Measurements from ENCODE around the gene KCNH2.

KCNH2 gene

GRCh38 chr7:150928541-150928940 is 49.6 kb downstream of the KCNH2 start:
- no peak for DNase-seq (ENCODE audit: insufficient read length, low spot score)
- TF ChIP-seq POLR2AphosphoS5 (IDR thresholded peaks at IDR 0.05; ENCODE audit: low read depth, low read length) (no peak), PAX5 (IDR thresholded peaks at IDR 0.05; ENCODE audit: insufficient read depth, low read length, severe bottlenecking) (no peak)
- FAIRE-seq: no peak

DNA sequence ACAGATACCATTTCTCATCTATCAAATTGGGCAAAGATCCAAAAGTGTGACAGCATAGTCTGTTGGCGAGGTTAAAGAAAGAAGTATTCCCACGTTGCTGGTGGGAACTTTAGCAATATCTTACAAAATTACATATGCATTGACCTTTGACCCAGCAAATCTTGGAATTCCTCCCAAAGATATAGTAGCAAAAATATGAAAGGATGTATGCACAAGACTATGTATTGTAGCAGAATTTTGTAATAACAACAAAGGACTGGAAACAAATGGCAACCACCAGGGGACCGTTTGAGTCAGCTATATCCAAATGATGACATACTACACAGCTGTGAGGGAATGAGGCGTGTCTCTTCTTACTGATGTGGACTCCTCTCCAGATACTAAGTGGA is 50.2 kb downstream of the KCNH2 start:
- no peak for DNase-seq (ENCODE audit: insufficient read length, low spot score)
- no peak for FAIRE-seq
- TF ChIP-seq TAF1 (IDR thresholded peaks at IDR 0.05; ENCODE audit: low read depth, low read length) (no peak), SPI1 (IDR thresholded peaks at IDR 0.05; ENCODE audit: low read depth, low read length) (no peak), POLR2A (IDR thresholded peaks at IDR 0.05; ENCODE audit: low read depth, low read length) (no peak), PAX5 (IDR thresholded peaks at IDR 0.05; ENCODE audit: insufficient read depth, low read length, severe bottlenecking) (no peak), POU2F2 (IDR thresholded peaks at IDR 0.05; ENCODE audit: low read depth, low read length) (no peak), POLR2AphosphoS5 (IDR thresholded peaks at IDR 0.05; ENCODE audit: low read depth, low read length) (no peak)

- DNase-seq (ENCODE audit: insufficient read length, low spot score): no peak
- FAIRE-seq: no peak
- no peak for TF ChIP-seq PAX5 (IDR thresholded peaks at IDR 0.05; ENCODE audit: insufficient read depth, low read length, severe bottlenecking)
- no peak for TF ChIP-seq TAF1 (IDR thresholded peaks at IDR 0.05; ENCODE audit: low read depth, low read length)
- TF ChIP-seq POU2F2 (IDR thresholded peaks at IDR 0.05; ENCODE audit: low read depth, low read length): no peak
- TF ChIP-seq POLR2AphosphoS5 (IDR thresholded peaks at IDR 0.05; ENCODE audit: low read depth, low read length): no peak
- TF ChIP-seq SPI1 (IDR thresholded peaks at IDR 0.05; ENCODE audit: low read depth, low read length): no peak
- TF ChIP-seq POLR2A (IDR thresholded peaks at IDR 0.05; ENCODE audit: low read depth, low read length): no peak
Observed at GRCh38 chr7:150927157-150927955, 50.8 kb downstream of the KCNH2 start.

DNA sequence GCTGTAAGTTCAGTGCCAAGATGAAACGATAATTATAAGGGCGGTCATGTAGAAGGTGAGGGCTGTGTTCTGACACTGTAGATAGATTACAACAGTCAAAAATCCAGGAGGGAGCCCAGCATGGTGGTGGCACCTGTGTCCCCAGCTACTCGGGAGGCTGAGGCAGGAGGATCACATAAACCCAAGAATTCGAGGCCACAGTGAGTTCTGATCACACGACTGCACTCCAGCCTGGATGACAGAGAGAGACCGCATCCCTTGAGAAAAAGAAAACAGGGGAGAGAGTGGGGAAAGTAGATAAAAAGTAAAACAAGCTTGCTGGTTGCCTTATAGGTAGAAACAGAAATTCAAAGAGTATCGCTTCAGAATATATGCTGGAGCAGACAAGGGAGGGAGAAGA is 52.1 kb downstream of the KCNH2 start:
- no peak for DNase-seq (ENCODE audit: insufficient read length, low spot score)
- no peak for TF ChIP-seq POLR2AphosphoS5 (IDR thresholded peaks at IDR 0.05; ENCODE audit: low read depth, low read length)
- TF ChIP-seq PAX5 (IDR thresholded peaks at IDR 0.05; ENCODE audit: insufficient read depth, low read length, severe bottlenecking): no peak
- no peak for TF ChIP-seq POLR2A (IDR thresholded peaks at IDR 0.05; ENCODE audit: low read depth, low read length)
- no peak for FAIRE-seq

DNA sequence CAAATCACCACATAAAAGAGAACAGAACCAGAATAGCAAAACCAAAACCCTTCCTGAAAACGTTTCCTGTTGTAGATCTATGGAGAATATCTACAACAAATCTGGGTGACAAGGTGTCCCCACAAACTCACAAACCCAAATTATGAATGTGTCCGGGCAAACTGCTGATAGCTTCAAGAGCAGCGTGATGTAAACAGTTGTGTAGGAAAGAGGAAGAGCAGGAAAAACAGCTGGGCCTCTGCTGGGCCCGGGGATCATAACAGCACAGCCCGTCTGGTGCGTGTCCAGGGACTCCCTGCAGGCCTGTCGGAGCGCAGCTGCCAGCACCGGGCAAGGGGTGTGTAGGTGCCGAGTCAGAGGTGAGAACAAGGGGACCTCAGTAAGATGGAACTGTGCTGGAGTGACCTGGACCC is 53.7 kb downstream of the KCNH2 start:
- DNase-seq (ENCODE audit: insufficient read length, low spot score) (no peak), FAIRE-seq (no peak)
- TF ChIP-seq PAX5 (IDR thresholded peaks at IDR 0.05; ENCODE audit: insufficient read depth, low read length, severe bottlenecking): no peak
- TF ChIP-seq POU2F2 (IDR thresholded peaks at IDR 0.05; ENCODE audit: low read depth, low read length): no peak
- TF ChIP-seq POLR2AphosphoS5 (IDR thresholded peaks at IDR 0.05; ENCODE audit: low read depth, low read length): no peak
- TF ChIP-seq TAF1 (IDR thresholded peaks at IDR 0.05; ENCODE audit: low read depth, low read length): no peak
- no peak for TF ChIP-seq POLR2A (IDR thresholded peaks at IDR 0.05; ENCODE audit: low read depth, low read length)
- TF ChIP-seq SPI1 (IDR thresholded peaks at IDR 0.05; ENCODE audit: low read depth, low read length): no peak

- DNase-seq (ENCODE audit: insufficient read length, low spot score): no peak
- TF ChIP-seq POU2F2 (IDR thresholded peaks at IDR 0.05; ENCODE audit: low read depth, low read length) (no peak), TAF1 (IDR thresholded peaks at IDR 0.05; ENCODE audit: low read depth, low read length) (no peak), POLR2A (IDR thresholded peaks at IDR 0.05; ENCODE audit: low read depth, low read length) (no peak), PAX5 (IDR thresholded peaks at IDR 0.05; ENCODE audit: insufficient read depth, low read length, severe bottlenecking) (no peak), POLR2AphosphoS5 (IDR thresholded peaks at IDR 0.05; ENCODE audit: low read depth, low read length) (no peak), SPI1 (IDR thresholded peaks at IDR 0.05; ENCODE audit: low read depth, low read length) (no peak)
- FAIRE-seq: no peak
Observed at GRCh38 chr7:150923802-150924201, 54.3 kb downstream of the KCNH2 start.

- no peak for DNase-seq (ENCODE audit: insufficient read length, low spot score)
- TF ChIP-seq TAF1 (IDR thresholded peaks at IDR 0.05; ENCODE audit: low read depth, low read length) (no peak), SPI1 (IDR thresholded peaks at IDR 0.05; ENCODE audit: low read depth, low read length) (no peak), POU2F2 (IDR thresholded peaks at IDR 0.05; ENCODE audit: low read depth, low read length) (no peak), POLR2AphosphoS5 (IDR thresholded peaks at IDR 0.05; ENCODE audit: low read depth, low read length) (no peak), POLR2A (IDR thresholded peaks at IDR 0.05; ENCODE audit: low read depth, low read length) (no peak), PAX5 (IDR thresholded peaks at IDR 0.05; ENCODE audit: insufficient read depth, low read length, severe bottlenecking) (no peak)
- FAIRE-seq: no peak
Observed at GRCh38 chr7:150923196-150923595, 54.9 kb downstream of the KCNH2 start.

- DNase-seq (ENCODE audit: insufficient read length, low spot score) (no peak), FAIRE-seq (no peak)
- no peak for TF ChIP-seq POLR2AphosphoS5 (IDR thresholded peaks at IDR 0.05; ENCODE audit: low read depth, low read length)
- TF ChIP-seq SPI1 (IDR thresholded peaks at IDR 0.05; ENCODE audit: low read depth, low read length): no peak
- no peak for TF ChIP-seq POLR2A (IDR thresholded peaks at IDR 0.05; ENCODE audit: low read depth, low read length)
- no peak for TF ChIP-seq POU2F2 (IDR thresholded peaks at IDR 0.05; ENCODE audit: low read depth, low read length)
- no peak for TF ChIP-seq PAX5 (IDR thresholded peaks at IDR 0.05; ENCODE audit: insufficient read depth, low read length, severe bottlenecking)
- no peak for TF ChIP-seq TAF1 (IDR thresholded peaks at IDR 0.05; ENCODE audit: low read depth, low read length)
Observed at GRCh38 chr7:150919160-150919559, 59.0 kb downstream of the KCNH2 start.

GRCh38 chr7:150918378-150918777 is 59.7 kb downstream of the KCNH2 start:
- FAIRE-seq (no peak), DNase-seq (ENCODE audit: insufficient read length, low spot score) (no peak)
- TF ChIP-seq PAX5 (IDR thresholded peaks at IDR 0.05; ENCODE audit: insufficient read depth, low read length, severe bottlenecking): no peak
- TF ChIP-seq SPI1 (IDR thresholded peaks at IDR 0.05; ENCODE audit: low read depth, low read length): no peak
- TF ChIP-seq POLR2AphosphoS5 (IDR thresholded peaks at IDR 0.05; ENCODE audit: low read depth, low read length): no peak
- no peak for TF ChIP-seq POU2F2 (IDR thresholded peaks at IDR 0.05; ENCODE audit: low read depth, low read length)
- no peak for TF ChIP-seq TAF1 (IDR thresholded peaks at IDR 0.05; ENCODE audit: low read depth, low read length)
- TF ChIP-seq POLR2A (IDR thresholded peaks at IDR 0.05; ENCODE audit: low read depth, low read length): no peak

GRCh38 chr7:150917969-150918368 is 60.2 kb downstream of the KCNH2 start:
- TF ChIP-seq POLR2A (IDR thresholded peaks at IDR 0.05; ENCODE audit: low read depth, low read length) (no peak), SPI1 (IDR thresholded peaks at IDR 0.05; ENCODE audit: low read depth, low read length) (no peak), PAX5 (IDR thresholded peaks at IDR 0.05; ENCODE audit: insufficient read depth, low read length, severe bottlenecking) (no peak), POU2F2 (IDR thresholded peaks at IDR 0.05; ENCODE audit: low read depth, low read length) (no peak), POLR2AphosphoS5 (IDR thresholded peaks at IDR 0.05; ENCODE audit: low read depth, low read length) (no peak), TAF1 (IDR thresholded peaks at IDR 0.05; ENCODE audit: low read depth, low read length) (no peak)
- no peak for DNase-seq (ENCODE audit: insufficient read length, low spot score)
- FAIRE-seq: no peak
